Nephron (organoid): ENCODE data around the gene P4HTM.

Experiments
- H3K27ac Mint-ChIP-seq, 3 experiments: 2 replicates each; pipeline ENCODE4 v1.8.0; 2020; ENCODE audit warnings: mixed read lengths in 3 of 3, mild to moderate bottlenecking in 2 of 3, moderate library complexity in 1 of 3
- H3K27me3 Mint-ChIP-seq: 2 replicates; pipeline ENCODE4 v1.8.0; 2021; ENCODE audit warnings: low read depth, mild to moderate bottlenecking, moderate library complexity, mixed read lengths
- H3K36me3 Mint-ChIP-seq: 2 replicates; pipeline ENCODE4 v1.8.0; 2020; ENCODE audit warnings: low read depth, mixed read lengths
- H3K4me1 Mint-ChIP-seq: 2 replicates; pipeline ENCODE4 v1.8.0; 2020; ENCODE audit warnings: mixed read lengths
- H3K4me3 Mint-ChIP-seq, 3 experiments: 2 replicates each; pipeline ENCODE4 v1.8.0; 2020; ENCODE audit warnings: mild to moderate bottlenecking in 3 of 3, mixed read lengths in 3 of 3, moderate library complexity in 2 of 3
- H3K9me3 Mint-ChIP-seq: 2 replicates; pipeline ENCODE4 v1.8.0; 2020; ENCODE audit warnings: mixed read lengths
- CTCF ChIP-seq, 3 experiments: fragments of 200-600 bp; sonication (generic); IDR thresholded peaks; one replicate each; pipeline ENCODE4 v1.5.0; 2021; ENCODE audit warnings: antibody characterized with exemption in 3 of 3; ENCODE audit not compliant: unreplicated experiment in 3 of 3

Gene P4HTM

GRCh38 chr3:49053543-49053942 is 63.5 kb downstream of the P4HTM start:
- Mint-ChIP-seq H3K4me3 (no peak overlapping the region), H3K4me1 (no peaks in the 10 kb centered on the region), H3K27ac (no peak overlapping the region), H3K27me3 (no peaks in the 10 kb centered on the region), H3K9me3 (no peaks in the 10 kb centered on the region), H3K36me3 (peaks cover 68% of the 10 kb centered on the region)
- no peak for TF ChIP-seq CTCF (IDR thresholded peaks at IDR 0.05; ENCODE audit: unreplicated experiment in 3 of 3)

- Mint-ChIP-seq H3K27ac (no peak overlapping the region), H3K9me3 (no peaks in the 10 kb centered on the region), H3K36me3 (peaks cover 63% of the 10 kb centered on the region), H3K27me3 (no peaks in the 10 kb centered on the region), H3K4me1 (no peaks in the 10 kb centered on the region), H3K4me3 (no peak overlapping the region)
- TF ChIP-seq CTCF (IDR thresholded peaks at IDR 0.05; ENCODE audit: unreplicated experiment in 3 of 3) = no peak
Measured at GRCh38 chr3:49054344-49054862, 64.4 kb downstream of the P4HTM start.
